HG03520 (cell line): ENCODE results near the gene APOBEC3H.
"Not testable (repeated sequence)": the region's sequence is repeated elsewhere in the genome, so short reads cannot be mapped to it uniquely, and the experiment has no call there.

Experiments used
- ATAC-seq: cut with Tn5 transposase; IDR thresholded peaks from one replicate; pipeline ENCODE4 v1.9.1; 2021; ENCODE audit warnings: mild to moderate bottlenecking, moderate library complexity; ENCODE audit not compliant: unreplicated experiment

The APOBEC3H gene

GRCh38 chr22:39097098-39098020 is at the start of gene APOBEC3H:
TSS of gene APOBEC3H (plus strand) at chr22:39097244. CDS start at chr22:39100279, 3,035 bp downstream.
- no peak for ATAC-seq

GRCh38 chr22:39049486-39049885 is 47.6 kb upstream of the APOBEC3H start:
- ATAC-seq: not testable (repeated sequence)

- ATAC-seq: not testable (repeated sequence)
These were observed 45.1 kb upstream of the APOBEC3H start for GRCh38 chr22:39051844-39052495.

GRCh38 chr22:39055658-39056057 is 41.4 kb upstream of the APOBEC3H start:
- no peak for ATAC-seq

GRCh38 chr22:39061290-39061689 is 35.8 kb upstream of the APOBEC3H start:
- ATAC-seq: not testable (repeated sequence)

- not testable (repeated sequence) for ATAC-seq
These were observed 35.1 kb upstream of the APOBEC3H start for GRCh38 chr22:39061951-39062350.

- ATAC-seq: not testable (repeated sequence)
These were observed 33.1 kb upstream of the APOBEC3H start for GRCh38 chr22:39063904-39064303.

- ATAC-seq: peak; percentile 45
These were observed 30.4 kb upstream of the APOBEC3H start for GRCh38 chr22:39066442-39067276.

- ATAC-seq: no peak
These were observed 28.8 kb upstream of the APOBEC3H start for GRCh38 chr22:39068033-39068785.

- ATAC-seq: no peak
These were observed 26.9 kb upstream of the APOBEC3H start for GRCh38 chr22:39070186-39070585.

- not testable (repeated sequence) for ATAC-seq
These were observed 24.5 kb upstream of the APOBEC3H start for GRCh38 chr22:39072581-39072981.

- no peak for ATAC-seq
These were observed 23.1 kb upstream of the APOBEC3H start for GRCh38 chr22:39073981-39074380.

GRCh38 chr22:39076155-39077025 is 20.7 kb upstream of the APOBEC3H start:
- not testable (repeated sequence) for ATAC-seq

- peak; percentile 66 for ATAC-seq
These were observed 19.8 kb upstream of the APOBEC3H start, which contains the start of gene APOBEC3G for GRCh38 chr22:39077026-39077840. TSS of gene APOBEC3G (plus strand) at chr22:39077275. CDS start at chr22:39077362, 87 bp downstream.

GRCh38 chr22:39077912-39078311 is 19.1 kb upstream of the APOBEC3H start:
- not testable (repeated sequence) for ATAC-seq

- no peak for ATAC-seq
These were observed 18.7 kb upstream of the APOBEC3H start for GRCh38 chr22:39078329-39078728.

- ATAC-seq: not testable (repeated sequence)
These were observed 17.9 kb upstream of the APOBEC3H start for GRCh38 chr22:39079054-39079637.
